Endothelial cell of umbilical vein (primary cell): ENCODE data around the gene LRRC46. TPM values are rescaled to one million over a fixed set of nuclear protein-coding genes. Genes with fewer than 3 reads are reported as not detected.

ENCODE experiments used
- BruUV-seq: library from RNA; stranded (reverse); fragments of 400-500 nt; replicated peaks from 2 replicates; lab custom pipeline; 2021; lab: Mats Ljungman, UMichigan
- CTCF ChIA-PET: fragments of 300-600, 350-600 bp; sonication (Branson Sonifier 250); formaldehyde crosslinking; loops from one replicate; lab custom pipeline; 2021; ENCODE audit warnings: antibody characterized with exemption, inconsistent platforms; lab: Charles Lee
- POLR2A ChIA-PET: fragments of 300-600, 350-600 bp; sonication (Branson Sonifier 250); formaldehyde crosslinking; loops from one replicate; lab custom pipeline; 2021; ENCODE audit warnings: antibody characterized with exemption, inconsistent platforms; lab: Charles Lee
- DNase-seq: peaks from one replicate; pipeline ENCODE4 v3.0.0-alpha.2; 2011; ENCODE audit warnings: low read depth, low spot score
- FAIRE-seq: peaks from 2 replicates; lab custom pipeline; 2011; peaks lifted over from hg19 to GRCh38; lab: Jason Lieb, UNC
- H2AFZ ChIP-seq: 2 replicates; pipeline ENCODE4 v1.6.0; 2012; ENCODE audit warnings: low read depth, low read length, control low read depth, inconsistent platforms
- H3K27ac ChIP-seq: 2 replicates; pipeline ENCODE4 v1.5.1; 2011; ENCODE audit warnings: low read depth, mild to moderate bottlenecking, control low read depth, low read length, moderate library complexity; ENCODE audit not compliant: insufficient read depth
- H3K27me3 ChIP-seq, 2 experiments: 2 replicates each; pipeline versions ENCODE4 v1.6.0 to v1.6.1; 2011; ENCODE audit warnings: low read length in 2 of 2, mixed read lengths in 1 of 2; ENCODE audit not compliant: control insufficient read depth in 2 of 2, insufficient read depth in 2 of 2
- H3K36me3 ChIP-seq, 2 experiments: 2 replicates in 1 of 2; 3 replicates in 1 of 2; pipeline ENCODE4 v1.5.1; 2011; ENCODE audit warnings: low read length in 2 of 2, mild to moderate bottlenecking in 1 of 2, moderate library complexity in 1 of 2; ENCODE audit not compliant: control insufficient read depth in 2 of 2, insufficient read depth in 2 of 2; ENCODE audit errors: extremely low read depth in 1 of 2
- H3K4me1 ChIP-seq: 3 replicates; pipeline ENCODE4 v1.5.1; 2011; ENCODE audit warnings: mild to moderate bottlenecking, low read length; ENCODE audit not compliant: control insufficient read depth, insufficient read depth; ENCODE audit errors: extremely low read depth
- H3K4me2 ChIP-seq: 2 replicates; pipeline ENCODE4 v1.6.1; 2011; ENCODE audit warnings: low read length, control low read depth, mixed read lengths; ENCODE audit not compliant: insufficient read depth
- H3K4me3 ChIP-seq, 3 experiments: fragments of 200-600 bp in 1 of 3; sonication (generic), shearing (Covaris generic) in 1 of 3; replicated peaks in 1 of 3; 2 replicates each; pipeline ENCODE4 v1.5.1; 2011 to 2016; ENCODE audit warnings: control low read depth in 3 of 3, low read length in 3 of 3, mild to moderate bottlenecking in 2 of 3, inconsistent platforms in 1 of 3, low read depth in 1 of 3, moderate library complexity in 1 of 3; ENCODE audit not compliant: insufficient read depth in 1 of 3
- H3K79me2 ChIP-seq: 2 replicates; pipeline ENCODE4 v1.6.0; 2012; ENCODE audit warnings: low read length, inconsistent platforms; ENCODE audit not compliant: control insufficient read depth, insufficient read depth
- H3K9ac ChIP-seq: replicated peaks from 2 replicates; pipeline ENCODE3; 2011; ENCODE audit warnings: low read length, control low read depth; ENCODE audit not compliant: insufficient read depth; ENCODE audit errors: extremely low read depth
- H3K9me1 ChIP-seq: replicated peaks from 3 replicates; pipeline ENCODE4 v1.6.0; 2011; ENCODE audit warnings: mild to moderate bottlenecking, low read length; ENCODE audit not compliant: control insufficient read depth, insufficient read depth; ENCODE audit errors: extremely low read depth
- H3K9me3 ChIP-seq: replicated peaks from 2 replicates; pipeline ENCODE4 v1.5.1; 2012; ENCODE audit warnings: low read length, inconsistent platforms; ENCODE audit not compliant: control insufficient read depth, insufficient read depth
- H4K20me1 ChIP-seq: replicated peaks from 2 replicates; pipeline ENCODE3; 2011; ENCODE audit warnings: mild to moderate bottlenecking, low read length; ENCODE audit not compliant: control insufficient read depth, insufficient read depth; ENCODE audit errors: extremely low read depth
- CTCF ChIP-seq, 2 donors: IDR thresholded peaks; 1 replicate in 1 of 2; 2 replicates in 1 of 2; pipeline ENCODE4 v1.5.1; 2011; ENCODE audit warnings: low read length in 2 of 2, mild to moderate bottlenecking in 2 of 2, moderate library complexity in 2 of 2, control low read depth in 1 of 2, inconsistent platforms in 1 of 2, low read depth in 1 of 2; ENCODE audit not compliant: insufficient read depth in 1 of 2; ENCODE audit errors: extremely low read depth in 1 of 2
- EZH2 ChIP-seq: IDR thresholded peaks from 2 replicates; pipeline ENCODE4 v1.6.1; 2012; ENCODE audit warnings: borderline replicate concordance, low read depth, mild to moderate bottlenecking, moderate library complexity, low read length, inconsistent platforms; ENCODE audit not compliant: severe bottlenecking
- FOS ChIP-seq: IDR thresholded peaks from 2 replicates; pipeline ENCODE4 v1.6.1; 2011; ENCODE audit warnings: mild to moderate bottlenecking, low read length, moderate library complexity, borderline replicate concordance; ENCODE audit not compliant: insufficient read depth
- GATA2 ChIP-seq: IDR thresholded peaks from 2 replicates; pipeline ENCODE4 v1.7.0; 2011; ENCODE audit warnings: low read depth, mild to moderate bottlenecking, moderate library complexity, mixed read lengths, low read length; ENCODE audit not compliant: insufficient read length, insufficient read depth
- JUN ChIP-seq: IDR thresholded peaks from 2 replicates; pipeline ENCODE4 v1.6.1; 2011; ENCODE audit warnings: borderline replicate concordance, low read depth; ENCODE audit not compliant: insufficient read length, insufficient read depth
- MYC ChIP-seq: IDR thresholded peaks from one replicate; pipeline ENCODE4 v1.6.1; 2011; ENCODE audit warnings: mild to moderate bottlenecking, low read depth, low read length
- POLR2A ChIP-seq: IDR thresholded peaks from 2 replicates; pipeline ENCODE4 v1.6.1; 2012; ENCODE audit warnings: low read depth, mild to moderate bottlenecking, control low read depth, low read length
- POLR2AphosphoS5 ChIP-seq: IDR thresholded peaks from 2 replicates; pipeline ENCODE4 v1.6.1; 2012; ENCODE audit warnings: low read depth, mild to moderate bottlenecking, control low read depth, low read length, moderate library complexity; ENCODE audit not compliant: insufficient read depth
- dilution Hi-C: fragments of 300-500 bp; cut with MboI; formaldehyde crosslinking; loops from one replicate; pipeline ENCODE4 v1.15.0; 2019; ENCODE audit warnings: low sequenced_read_pairs; ENCODE audit not compliant: extremely low pct_ligation_motif_present
- intact Hi-C: fragments of 100-400 bp; cut with micrococcal nuclease; formaldehyde crosslinking; loops from one replicate; pipeline ENCODE4 v1.10.0; 2022
- polyA plus RNA-seq, 4 experiments: library from polyadenylated mRNA; depleted of rRNA in 3 of 4; stranded (reverse) in 3 of 4; unstranded in 1 of 4; fragments of >200 nt; gene quantifications; 2 replicates each; pipeline versions ENCODE4 v1.2.1 to v1.2.3, GENCODE V29; 2011 to 2012; ENCODE audit warnings: missing spikeins in 1 of 4
- total RNA-seq: library from RNA; stranded (reverse); gene quantifications from 2 replicates; pipeline ENCODE4 v1.2.3, GENCODE V29; 2021
- TF ChIP-seq, protein P1 (sequence below): IDR thresholded peaks from 2 replicates; pipeline ENCODE4 v1.6.1; 2011; ENCODE audit not compliant: insufficient read depth, insufficient read length

Gene LRRC46
- total and polyA plus RNA-seq, 2 donors (not counting 3 experiments of a cell fraction or from before 2014, with no cell fraction given): 0.36 to 0.42 TPM

DNA sequence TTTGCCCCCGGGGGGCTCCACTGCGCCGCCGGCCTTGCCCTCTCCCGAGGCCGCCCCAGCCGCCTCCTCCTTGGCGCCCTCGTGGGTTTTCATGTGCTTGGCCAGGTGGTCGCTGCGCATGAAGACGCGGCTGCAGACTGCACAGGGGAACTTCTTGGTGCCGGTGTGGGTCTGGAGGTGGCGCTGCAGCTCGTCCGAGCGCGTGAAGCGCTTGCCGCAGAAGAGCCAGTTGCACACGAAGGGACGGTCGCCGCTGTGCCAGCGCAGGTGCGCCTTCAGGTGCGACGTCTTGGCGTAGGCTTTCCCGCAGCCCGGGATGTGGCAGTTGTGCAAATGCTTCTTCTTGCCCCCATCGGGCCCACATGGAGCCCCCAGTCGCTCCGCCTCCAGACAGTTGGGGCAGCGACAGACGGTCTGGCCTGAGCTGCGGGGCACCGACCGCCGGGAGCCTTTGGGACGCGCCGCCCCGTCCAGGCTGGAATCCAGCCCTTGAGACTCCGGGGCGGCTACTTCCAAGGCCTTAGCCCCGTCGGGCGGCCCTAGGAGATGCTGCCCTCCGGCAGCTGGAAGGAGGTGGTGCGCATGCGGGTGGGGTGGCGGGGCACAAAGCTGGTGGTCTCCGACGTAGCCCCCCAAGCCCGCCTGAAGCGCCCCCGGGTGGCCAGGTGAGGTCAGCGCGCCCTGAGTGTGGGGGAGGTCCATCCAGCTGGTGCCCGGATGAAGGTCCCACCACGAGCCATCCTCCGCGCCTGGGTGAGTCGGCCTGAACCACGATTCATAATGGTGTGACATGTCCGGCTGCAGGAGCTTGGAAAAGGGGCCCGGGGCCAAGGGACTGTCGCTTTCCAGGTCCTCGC lies 16.1 kb downstream of the LRRC46 start:
- Histone ChIP-seq H3K9me3 (no peaks in the 10 kb centered on the region), H3K4me3 (no peak overlapping the region), H3K9me1 (no peaks in the 10 kb centered on the region), H3K27me3 (peaks cover 1% of the 10 kb centered on the region in 2 experiments), H3K4me1 (peaks cover 6% of the 10 kb centered on the region), H4K20me1 (no peaks in the 10 kb centered on the region), H3K9ac (no peak overlapping the region), H2AFZ (no peak overlapping the region), H3K36me3 (no peaks in the 10 kb centered on the region), H3K79me2 (no peaks in the 10 kb centered on the region), H3K27ac (no peak overlapping the region), H3K4me2 (no peak overlapping the region)
- FAIRE-seq (no peak), DNase-seq (no peak)
- dilution Hi-C loops (no loop called here), intact Hi-C loops (no loop called here)
- ChIA-PET CTCF (interaction anchor here (0.5 to 10.2 kb wide), 6 partner anchors 8 to 171 kb away, joined by 3 to 367 read pairs (median 4); partner anchors contain the start of gene CDK5RAP3), POLR2A (no interaction called here)
- peak in 1 of 2 donors; percentile 11 for TF ChIP-seq CTCF (IDR thresholded peaks at IDR 0.05; ENCODE audit: extremely low read depth in 1 of 2, insufficient read depth in 1 of 2, low read depth in 1 of 2, low read length in 2 of 2)
- TF ChIP-seq POLR2AphosphoS5: no peak
- BruUV-seq: no TSS peak

DNA sequence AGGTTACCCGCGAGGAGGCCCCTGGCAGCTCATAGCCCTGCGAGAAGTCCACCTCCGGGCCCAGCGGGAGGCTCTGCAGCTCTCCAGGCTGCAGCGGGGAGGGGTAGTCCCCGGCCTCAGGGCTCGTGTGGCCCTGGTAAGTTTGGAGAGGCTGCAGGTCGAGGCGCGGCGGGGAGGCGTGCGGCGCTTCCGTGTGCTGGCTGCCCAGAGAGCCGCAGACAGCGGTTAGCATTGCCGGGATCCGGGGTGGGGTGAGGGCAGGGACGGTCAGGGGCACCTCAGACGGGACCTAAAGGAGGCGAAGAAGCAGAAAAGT lies 16.7 kb downstream of the LRRC46 start:
- H3K36me3 ChIP-seq: no peaks in the 10 kb centered on the region
- H3K9me1 ChIP-seq: no peaks in the 10 kb centered on the region
- H3K9ac ChIP-seq: no peak overlapping the region
- no peak overlapping the region for H3K27ac ChIP-seq
- dilution Hi-C loops (no loop called here), intact Hi-C loops (no loop called here)
- H3K27me3 ChIP-seq: peaks cover 3 to 5% of the 10 kb centered on the region in 2 experiments
- no peak overlapping the region for H3K4me3 ChIP-seq
- H2AFZ ChIP-seq: no peak overlapping the region
- H3K4me2 ChIP-seq: no peak overlapping the region
- no TSS peak for BruUV-seq
- FAIRE-seq (no peak), DNase-seq (no peak)
- H3K79me2 ChIP-seq: no peaks in the 10 kb centered on the region
- no peaks in the 10 kb centered on the region for H4K20me1 ChIP-seq
- ChIA-PET CTCF (interaction anchor here (1.1 to 10.2 kb wide), 4 partner anchors 8 to 170 kb away, joined by 3 to 367 read pairs (median 26); partner anchors contain the start of gene CDK5RAP3), POLR2A (no interaction called here)
- H3K4me1 ChIP-seq: peaks cover 6% of the 10 kb centered on the region
- no peak for TF ChIP-seq GATA2
- TF ChIP-seq POLR2AphosphoS5: no peak
- no peak for TF ChIP-seq MYC
- TF ChIP-seq JUN: no peak
- TF ChIP-seq FOS: no peak
- no peak for TF ChIP-seq EZH2
- TF ChIP-seq CTCF (IDR thresholded peaks at IDR 0.05; ENCODE audit: extremely low read depth in 1 of 2, insufficient read depth in 1 of 2, low read depth in 1 of 2, low read length in 2 of 2): no peak
- TF ChIP-seq, protein P1, sequence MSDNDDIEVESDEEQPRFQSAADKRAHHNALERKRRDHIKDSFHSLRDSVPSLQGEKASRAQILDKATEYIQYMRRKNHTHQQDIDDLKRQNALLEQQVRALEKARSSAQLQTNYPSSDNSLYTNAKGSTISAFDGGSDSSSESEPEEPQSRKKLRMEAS: no peak
- TF ChIP-seq POLR2A: no peak
- no peaks in the 10 kb centered on the region for H3K9me3 ChIP-seq
